HEK293 (cell line): ENCODE data around the gene NCKAP5.
A peak's percentile ranks its signal among the peaks of the same experiment; 100 is the strongest.

Experiments used
- KLF10 ChIP-seq: fragments of 450-650 bp; IDR thresholded peaks from 2 replicates; pipeline ENCODE4 v1.5.1; 2018; ENCODE audit warnings: missing biosample characterization, mild to moderate bottlenecking, missing genetic modification characterization
- KLF9 ChIP-seq: fragments of 450-650 bp; formaldehyde crosslinking; IDR thresholded peaks from 2 replicates; pipeline ENCODE4 v1.5.1; 2016; ENCODE audit warnings: missing biosample characterization, missing genetic modification characterization, low read depth
- RBAK ChIP-seq: fragments of 450-650 bp; formaldehyde crosslinking; IDR thresholded peaks from 2 replicates; pipeline ENCODE4 v1.5.1; 2016; ENCODE audit warnings: missing biosample characterization, missing genetic modification characterization
- REPIN1 ChIP-seq: fragments of 450-650 bp; formaldehyde crosslinking; IDR thresholded peaks from 2 replicates; pipeline ENCODE4 v1.5.1; 2017; ENCODE audit warnings: missing biosample characterization, missing genetic modification characterization, low read depth
- SALL2 ChIP-seq: fragments of 450-650 bp; formaldehyde crosslinking; IDR thresholded peaks from 2 replicates; pipeline ENCODE4 v1.5.0; 2017; ENCODE audit warnings: missing biosample characterization, mild to moderate bottlenecking, missing genetic modification characterization, borderline replicate concordance
- ZBTB48 ChIP-seq: fragments of 450-650 bp; formaldehyde crosslinking; IDR thresholded peaks from 2 replicates; pipeline ENCODE4 v1.5.1; 2016; ENCODE audit warnings: missing biosample characterization, missing genetic modification characterization
- ZFP69B ChIP-seq: fragments of 450-650 bp; formaldehyde crosslinking; IDR thresholded peaks from 2 replicates; pipeline ENCODE4 v1.5.1; 2016; ENCODE audit warnings: missing biosample characterization, missing genetic modification characterization
- ZNF146 ChIP-seq: fragments of 450-650 bp; formaldehyde crosslinking; IDR thresholded peaks from 2 replicates; pipeline ENCODE4 v1.5.1; 2016; ENCODE audit warnings: missing biosample characterization, missing genetic modification characterization
- ZNF184 ChIP-seq: fragments of 450-650 bp; IDR thresholded peaks from 2 replicates; pipeline ENCODE4 v1.5.1; 2018; ENCODE audit warnings: missing biosample characterization, mild to moderate bottlenecking, missing genetic modification characterization
- ZNF221 ChIP-seq: fragments of 450-650 bp; formaldehyde crosslinking; IDR thresholded peaks from 2 replicates; pipeline ENCODE4 v1.5.1; 2017; ENCODE audit warnings: missing biosample characterization, missing genetic modification characterization, borderline replicate concordance
- ZNF324 ChIP-seq: fragments of 450-650 bp; formaldehyde crosslinking; IDR thresholded peaks from 2 replicates; pipeline ENCODE4 v1.5.1; 2016; ENCODE audit warnings: missing biosample characterization, missing genetic modification characterization
- ZNF354C ChIP-seq: fragments of 450-650 bp; formaldehyde crosslinking; IDR thresholded peaks from 2 replicates; pipeline ENCODE4 v1.5.1; 2016; ENCODE audit warnings: missing biosample characterization, missing genetic modification characterization, low read depth, borderline replicate concordance
- ZNF558 ChIP-seq: fragments of 450-650 bp; formaldehyde crosslinking; IDR thresholded peaks from 2 replicates; pipeline ENCODE4 v1.5.1; 2016; ENCODE audit warnings: missing biosample characterization, missing genetic modification characterization
- ZNF623 ChIP-seq: fragments of 450-650 bp; formaldehyde crosslinking; IDR thresholded peaks from 2 replicates; pipeline ENCODE4 v1.5.1; 2016; ENCODE audit warnings: missing biosample characterization, missing genetic modification characterization
- ZNF776 ChIP-seq: fragments of 450-650 bp; formaldehyde crosslinking; IDR thresholded peaks from 2 replicates; pipeline ENCODE4 v1.5.0; 2017; ENCODE audit warnings: missing biosample characterization, missing genetic modification characterization, borderline replicate concordance
- ZNF777 ChIP-seq: fragments of 450-650 bp; formaldehyde crosslinking; IDR thresholded peaks from 2 replicates; pipeline ENCODE4 v1.5.1; 2017; ENCODE audit warnings: missing biosample characterization, missing genetic modification characterization, borderline replicate concordance
- ZNF837 ChIP-seq: fragments of 450-650 bp; formaldehyde crosslinking; IDR thresholded peaks from 2 replicates; pipeline ENCODE4 v1.5.1; 2016; ENCODE audit warnings: missing biosample characterization, missing genetic modification characterization
- TF ChIP-seq, protein P1 (sequence below): fragments of 450-650 bp; formaldehyde crosslinking; IDR thresholded peaks from 2 replicates; pipeline ENCODE4 v1.5.1; 2017; ENCODE audit warnings: missing biosample characterization, mild to moderate bottlenecking, missing genetic modification characterization, moderate library complexity
- TF ChIP-seq, protein P2 (sequence below): fragments of 450-650 bp; formaldehyde crosslinking; IDR thresholded peaks from 2 replicates; pipeline ENCODE4 v1.5.1; 2016; ENCODE audit warnings: missing biosample characterization, missing genetic modification characterization, low read depth
- TF ChIP-seq, protein P3 (sequence below): fragments of 450-650 bp; formaldehyde crosslinking; IDR thresholded peaks from 2 replicates; pipeline ENCODE4 v1.5.1; 2016; ENCODE audit warnings: missing biosample characterization, missing genetic modification characterization
- TF ChIP-seq, protein P4 (sequence below): fragments of 450-650 bp; formaldehyde crosslinking; IDR thresholded peaks from 2 replicates; pipeline ENCODE4 v1.5.1; 2016; ENCODE audit warnings: missing biosample characterization, missing genetic modification characterization
- TF ChIP-seq, protein P5 (sequence below): fragments of 450-650 bp; formaldehyde crosslinking; IDR thresholded peaks from 2 replicates; pipeline ENCODE4 v1.5.1; 2016; ENCODE audit warnings: missing biosample characterization, missing genetic modification characterization
- TF ChIP-seq, protein P6 (sequence below): fragments of 450-650 bp; formaldehyde crosslinking; IDR thresholded peaks from 2 replicates; pipeline ENCODE4 v1.5.1; 2016; ENCODE audit warnings: missing biosample characterization, missing genetic modification characterization

Gene NCKAP5

DNA sequence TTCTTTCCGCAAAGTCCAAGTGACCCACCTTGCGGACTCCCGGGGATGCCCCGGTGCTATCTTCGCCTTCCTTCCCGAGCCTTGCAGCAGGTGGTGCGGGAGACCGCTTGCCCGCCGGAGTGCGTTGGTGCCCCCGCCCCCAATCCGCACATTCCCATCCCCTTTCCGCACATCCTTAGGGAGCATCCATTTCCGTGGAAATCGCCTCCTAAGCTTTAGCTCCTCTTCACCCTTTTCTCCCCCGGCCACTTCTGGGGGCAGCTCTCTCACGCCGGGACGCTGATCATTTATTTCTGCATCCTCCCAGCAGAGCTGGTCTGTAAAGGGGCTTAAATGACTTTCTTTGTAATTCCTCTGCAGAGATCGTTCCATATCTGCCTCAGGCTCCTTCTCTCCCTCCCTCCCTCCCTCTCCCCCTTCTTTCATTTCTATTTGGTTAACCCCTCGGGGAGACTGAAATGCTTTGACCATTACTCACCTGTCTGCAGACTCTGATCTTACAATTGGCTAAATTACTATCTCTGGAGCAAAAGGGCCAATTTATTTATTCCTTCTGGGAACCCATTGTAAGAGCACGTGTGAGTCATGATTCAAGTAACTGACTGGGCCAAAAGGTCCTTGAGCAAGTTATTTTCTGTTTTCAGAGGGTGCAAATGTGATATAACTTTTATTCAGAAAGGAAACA is 897.0 kb downstream of the NCKAP5 start (continued):
- TF ChIP-seq, protein P1, sequence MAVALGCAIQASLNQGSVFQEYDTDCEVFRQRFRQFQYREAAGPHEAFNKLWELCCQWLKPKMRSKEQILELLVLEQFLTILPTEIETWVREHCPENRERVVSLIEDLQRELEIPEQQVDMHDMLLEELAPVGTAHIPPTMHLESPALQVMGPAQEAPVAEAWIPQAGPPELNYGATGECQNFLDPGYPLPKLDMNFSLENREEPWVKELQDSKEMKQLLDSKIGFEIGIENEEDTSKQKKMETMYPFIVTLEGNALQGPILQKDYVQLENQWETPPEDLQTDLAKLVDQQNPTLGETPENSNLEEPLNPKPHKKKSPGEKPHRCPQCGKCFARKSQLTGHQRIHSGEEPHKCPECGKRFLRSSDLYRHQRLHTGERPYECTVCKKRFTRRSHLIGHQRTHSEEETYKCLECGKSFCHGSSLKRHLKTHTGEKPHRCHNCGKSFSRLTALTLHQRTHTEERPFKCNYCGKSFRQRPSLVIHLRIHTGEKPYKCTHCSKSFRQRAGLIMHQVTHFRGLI (tag by site-specific recombination): no peak
- TF ChIP-seq ZNF837 (tag by site-specific recombination): no peak
- TF ChIP-seq, protein P2, sequence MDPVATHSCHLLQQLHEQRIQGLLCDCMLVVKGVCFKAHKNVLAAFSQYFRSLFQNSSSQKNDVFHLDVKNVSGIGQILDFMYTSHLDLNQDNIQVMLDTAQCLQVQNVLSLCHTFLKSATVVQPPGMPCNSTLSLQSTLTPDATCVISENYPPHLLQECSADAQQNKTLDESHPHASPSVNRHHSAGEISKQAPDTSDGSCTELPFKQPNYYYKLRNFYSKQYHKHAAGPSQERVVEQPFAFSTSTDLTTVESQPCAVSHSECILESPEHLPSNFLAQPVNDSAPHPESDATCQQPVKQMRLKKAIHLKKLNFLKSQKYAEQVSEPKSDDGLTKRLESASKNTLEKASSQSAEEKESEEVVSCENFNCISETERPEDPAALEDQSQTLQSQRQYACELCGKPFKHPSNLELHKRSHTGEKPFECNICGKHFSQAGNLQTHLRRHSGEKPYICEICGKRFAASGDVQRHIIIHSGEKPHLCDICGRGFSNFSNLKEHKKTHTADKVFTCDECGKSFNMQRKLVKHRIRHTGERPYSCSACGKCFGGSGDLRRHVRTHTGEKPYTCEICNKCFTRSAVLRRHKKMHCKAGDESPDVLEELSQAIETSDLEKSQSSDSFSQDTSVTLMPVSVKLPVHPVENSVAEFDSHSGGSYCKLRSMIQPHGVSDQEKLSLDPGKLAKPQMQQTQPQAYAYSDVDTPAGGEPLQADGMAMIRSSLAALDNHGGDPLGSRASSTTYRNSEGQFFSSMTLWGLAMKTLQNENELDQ (tag by site-specific recombination): no peak
- TF ChIP-seq ZNF184 (tag by site-specific recombination): no peak
- TF ChIP-seq, protein P3, sequence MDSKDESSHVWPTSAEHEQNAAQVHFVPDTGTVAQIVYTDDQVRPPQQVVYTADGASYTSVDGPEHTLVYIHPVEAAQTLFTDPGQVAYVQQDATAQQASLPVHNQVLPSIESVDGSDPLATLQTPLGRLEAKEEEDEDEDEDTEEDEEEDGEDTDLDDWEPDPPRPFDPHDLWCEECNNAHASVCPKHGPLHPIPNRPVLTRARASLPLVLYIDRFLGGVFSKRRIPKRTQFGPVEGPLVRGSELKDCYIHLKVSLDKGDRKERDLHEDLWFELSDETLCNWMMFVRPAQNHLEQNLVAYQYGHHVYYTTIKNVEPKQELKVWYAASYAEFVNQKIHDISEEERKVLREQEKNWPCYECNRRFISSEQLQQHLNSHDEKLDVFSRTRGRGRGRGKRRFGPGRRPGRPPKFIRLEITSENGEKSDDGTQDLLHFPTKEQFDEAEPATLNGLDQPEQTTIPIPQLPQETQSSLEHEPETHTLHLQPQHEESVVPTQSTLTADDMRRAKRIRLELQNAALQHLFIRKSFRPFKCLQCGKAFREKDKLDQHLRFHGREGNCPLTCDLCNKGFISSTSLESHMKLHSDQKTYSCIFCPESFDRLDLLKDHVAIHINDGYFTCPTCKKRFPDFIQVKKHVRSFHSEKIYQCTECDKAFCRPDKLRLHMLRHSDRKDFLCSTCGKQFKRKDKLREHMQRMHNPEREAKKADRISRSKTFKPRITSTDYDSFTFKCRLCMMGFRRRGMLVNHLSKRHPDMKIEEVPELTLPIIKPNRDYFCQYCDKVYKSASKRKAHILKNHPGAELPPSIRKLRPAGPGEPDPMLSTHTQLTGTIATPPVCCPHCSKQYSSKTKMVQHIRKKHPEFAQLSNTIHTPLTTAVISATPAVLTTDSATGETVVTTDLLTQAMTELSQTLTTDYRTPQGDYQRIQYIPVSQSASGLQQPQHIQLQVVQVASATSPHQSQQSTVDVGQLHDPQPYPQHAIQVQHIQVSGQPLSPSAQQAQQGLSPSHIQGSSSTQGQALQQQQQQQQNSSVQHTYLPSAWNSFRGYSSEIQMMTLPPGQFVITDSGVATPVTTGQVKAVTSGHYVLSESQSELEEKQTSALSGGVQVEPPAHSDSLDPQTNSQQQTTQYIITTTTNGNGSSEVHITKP: peak; percentile 89
- no peak for TF ChIP-seq ZNF146 (tag by site-specific recombination)
- no peak for TF ChIP-seq ZNF558 (tag by site-specific recombination)
- no peak for TF ChIP-seq ZNF776 (tag by site-specific recombination)
- TF ChIP-seq ZNF623: no peak
- no peak for TF ChIP-seq ZFP69B (tag by site-specific recombination)
- no peak for TF ChIP-seq ZNF354C (tag by site-specific recombination)
- TF ChIP-seq RBAK (tag by site-specific recombination): no peak
- peak; percentile 83; the same call in 1 of the 2 replicates for TF ChIP-seq ZBTB48 (tag by site-specific recombination)
- TF ChIP-seq SALL2 (tag by site-specific recombination): no peak
- no peak for TF ChIP-seq KLF9
- TF ChIP-seq ZNF777: no peak
- TF ChIP-seq, protein P4, sequence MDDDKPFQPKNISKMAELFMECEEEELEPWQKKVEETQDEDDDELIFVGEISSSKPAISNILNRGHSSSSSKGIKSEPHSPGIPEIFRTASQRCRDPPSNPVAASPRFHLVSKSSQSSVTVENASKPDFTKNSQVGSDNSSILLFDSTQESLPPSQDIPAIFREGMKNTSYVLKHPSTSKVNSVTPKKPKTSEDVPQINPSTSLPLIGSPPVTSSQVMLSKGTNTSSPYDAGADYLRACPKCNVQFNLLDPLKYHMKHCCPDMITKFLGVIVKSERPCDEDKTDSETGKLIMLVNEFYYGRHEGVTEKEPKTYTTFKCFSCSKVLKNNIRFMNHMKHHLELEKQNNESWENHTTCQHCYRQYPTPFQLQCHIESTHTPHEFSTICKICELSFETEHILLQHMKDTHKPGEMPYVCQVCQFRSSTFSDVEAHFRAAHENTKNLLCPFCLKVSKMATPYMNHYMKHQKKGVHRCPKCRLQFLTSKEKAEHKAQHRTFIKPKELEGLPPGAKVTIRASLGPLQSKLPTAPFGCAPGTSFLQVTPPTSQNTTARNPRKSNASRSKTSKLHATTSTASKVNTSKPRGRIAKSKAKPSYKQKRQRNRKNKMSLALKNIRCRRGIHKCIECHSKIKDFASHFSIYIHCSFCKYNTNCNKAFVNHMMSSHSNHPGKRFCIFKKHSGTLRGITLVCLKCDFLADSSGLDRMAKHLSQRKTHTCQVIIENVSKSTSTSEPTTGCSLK (tag by site-specific recombination): no peak
- no peak for TF ChIP-seq REPIN1 (tag by site-specific recombination)
- TF ChIP-seq, protein P5, sequence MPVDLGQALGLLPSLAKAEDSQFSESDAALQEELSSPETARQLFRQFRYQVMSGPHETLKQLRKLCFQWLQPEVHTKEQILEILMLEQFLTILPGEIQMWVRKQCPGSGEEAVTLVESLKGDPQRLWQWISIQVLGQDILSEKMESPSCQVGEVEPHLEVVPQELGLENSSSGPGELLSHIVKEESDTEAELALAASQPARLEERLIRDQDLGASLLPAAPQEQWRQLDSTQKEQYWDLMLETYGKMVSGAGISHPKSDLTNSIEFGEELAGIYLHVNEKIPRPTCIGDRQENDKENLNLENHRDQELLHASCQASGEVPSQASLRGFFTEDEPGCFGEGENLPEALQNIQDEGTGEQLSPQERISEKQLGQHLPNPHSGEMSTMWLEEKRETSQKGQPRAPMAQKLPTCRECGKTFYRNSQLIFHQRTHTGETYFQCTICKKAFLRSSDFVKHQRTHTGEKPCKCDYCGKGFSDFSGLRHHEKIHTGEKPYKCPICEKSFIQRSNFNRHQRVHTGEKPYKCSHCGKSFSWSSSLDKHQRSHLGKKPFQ (tag by site-specific recombination): no peak
- no peak for TF ChIP-seq ZNF221 (tag by site-specific recombination)
- no peak for TF ChIP-seq KLF10 (tag by site-specific recombination)
- TF ChIP-seq, protein P6, sequence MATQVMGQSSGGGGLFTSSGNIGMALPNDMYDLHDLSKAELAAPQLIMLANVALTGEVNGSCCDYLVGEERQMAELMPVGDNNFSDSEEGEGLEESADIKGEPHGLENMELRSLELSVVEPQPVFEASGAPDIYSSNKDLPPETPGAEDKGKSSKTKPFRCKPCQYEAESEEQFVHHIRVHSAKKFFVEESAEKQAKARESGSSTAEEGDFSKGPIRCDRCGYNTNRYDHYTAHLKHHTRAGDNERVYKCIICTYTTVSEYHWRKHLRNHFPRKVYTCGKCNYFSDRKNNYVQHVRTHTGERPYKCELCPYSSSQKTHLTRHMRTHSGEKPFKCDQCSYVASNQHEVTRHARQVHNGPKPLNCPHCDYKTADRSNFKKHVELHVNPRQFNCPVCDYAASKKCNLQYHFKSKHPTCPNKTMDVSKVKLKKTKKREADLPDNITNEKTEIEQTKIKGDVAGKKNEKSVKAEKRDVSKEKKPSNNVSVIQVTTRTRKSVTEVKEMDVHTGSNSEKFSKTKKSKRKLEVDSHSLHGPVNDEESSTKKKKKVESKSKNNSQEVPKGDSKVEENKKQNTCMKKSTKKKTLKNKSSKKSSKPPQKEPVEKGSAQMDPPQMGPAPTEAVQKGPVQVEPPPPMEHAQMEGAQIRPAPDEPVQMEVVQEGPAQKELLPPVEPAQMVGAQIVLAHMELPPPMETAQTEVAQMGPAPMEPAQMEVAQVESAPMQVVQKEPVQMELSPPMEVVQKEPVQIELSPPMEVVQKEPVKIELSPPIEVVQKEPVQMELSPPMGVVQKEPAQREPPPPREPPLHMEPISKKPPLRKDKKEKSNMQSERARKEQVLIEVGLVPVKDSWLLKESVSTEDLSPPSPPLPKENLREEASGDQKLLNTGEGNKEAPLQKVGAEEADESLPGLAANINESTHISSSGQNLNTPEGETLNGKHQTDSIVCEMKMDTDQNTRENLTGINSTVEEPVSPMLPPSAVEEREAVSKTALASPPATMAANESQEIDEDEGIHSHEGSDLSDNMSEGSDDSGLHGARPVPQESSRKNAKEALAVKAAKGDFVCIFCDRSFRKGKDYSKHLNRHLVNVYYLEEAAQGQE (tag by site-specific recombination): no peak
- TF ChIP-seq ZNF324 (tag by site-specific recombination): no peak
